Measurements from ENCODE around the gene FAM20C. TPM values are rescaled to one million over a fixed set of nuclear protein-coding genes. Genes with fewer than 3 reads are reported as not detected.
"Not testable (repeated sequence)": the region's sequence is repeated elsewhere in the genome, so short reads cannot be mapped to it uniquely, and the experiment has no call there.

The FAM20C gene
- total and polyA plus RNA-seq, 10 of the 15 experiments (the other 5 are each of a cell fraction or from before 2014, with no cell fraction given): 0.44 TPM; not detected in 9

DNA sequence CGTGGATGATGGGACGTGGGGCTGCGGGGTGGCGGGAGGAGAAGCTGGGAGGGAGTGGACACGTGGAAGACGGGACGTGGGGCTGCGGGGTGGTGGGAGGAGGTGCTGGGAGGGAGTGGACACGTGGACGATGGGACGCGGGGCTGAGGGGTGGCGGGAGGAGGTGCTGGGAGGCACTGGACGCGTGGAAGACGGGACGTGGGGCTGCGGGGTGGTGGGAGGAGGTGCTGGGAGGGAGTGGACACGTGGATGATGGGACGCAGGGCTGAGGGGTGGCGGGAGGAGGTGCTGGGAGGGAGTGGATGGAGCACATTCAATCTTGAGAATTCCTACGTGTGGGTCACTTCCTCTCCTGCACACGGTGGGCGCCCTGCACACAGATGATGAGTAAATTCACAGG lies 104.8 kb downstream of the FAM20C start:
- H3K36me3 ChIP-seq (ENCODE audit: control insufficient read depth in 2 of 2, insufficient read depth in 2 of 2, low read length in 1 of 2); H3K27ac ChIP-seq (ENCODE audit: control insufficient read depth, insufficient read depth); in situ Hi-C loops (cut with MboI); H4K20me1 ChIP-seq (ENCODE audit: control insufficient read depth, insufficient read depth); H3K79me2 ChIP-seq (ENCODE audit: control insufficient read depth, insufficient read depth, low read length); CTCF ChIA-PET; BruUV-seq (replicated peaks); H2AFZ ChIP-seq (ENCODE audit: control insufficient read depth, low read depth, low read length); FAIRE-seq; H3K9me3 ChIP-seq (replicated peaks; ENCODE audit: control insufficient read depth, insufficient read depth, low read length); POLR2A ChIA-PET; intact Hi-C loops (cut with micrococcal nuclease; ENCODE audit: unreplicated experiment); H3K4me1 ChIP-seq (ENCODE audit: control insufficient read depth, insufficient read depth, low read length); DNase-seq (ENCODE audit: low read depth, low spot score); H3K4me3 ChIP-seq; H3K4me2 ChIP-seq (ENCODE audit: control insufficient read depth, insufficient read depth); H3K9ac ChIP-seq (ENCODE audit: control insufficient read depth, insufficient read depth, low read length); SMC1A ChIA-PET (ENCODE audit: uncharacterized antibody, unreplicated experiment); ATAC-seq; H3K27me3 ChIP-seq (replicated peaks in 1 of 2; ENCODE audit: control insufficient read depth in 2 of 2, insufficient read depth in 2 of 2, low read length in 1 of 2); RAD21 ChIA-PET (ENCODE audit: unreplicated experiment): not testable (repeated sequence)
- WGBS (ENCODE audit: insufficient coverage, insufficient replicate concordance, low lambda C conversion rate, missing lambda C conversion rate): 50% methylated on average over 5 of the region's 24 CpGs

DNA sequence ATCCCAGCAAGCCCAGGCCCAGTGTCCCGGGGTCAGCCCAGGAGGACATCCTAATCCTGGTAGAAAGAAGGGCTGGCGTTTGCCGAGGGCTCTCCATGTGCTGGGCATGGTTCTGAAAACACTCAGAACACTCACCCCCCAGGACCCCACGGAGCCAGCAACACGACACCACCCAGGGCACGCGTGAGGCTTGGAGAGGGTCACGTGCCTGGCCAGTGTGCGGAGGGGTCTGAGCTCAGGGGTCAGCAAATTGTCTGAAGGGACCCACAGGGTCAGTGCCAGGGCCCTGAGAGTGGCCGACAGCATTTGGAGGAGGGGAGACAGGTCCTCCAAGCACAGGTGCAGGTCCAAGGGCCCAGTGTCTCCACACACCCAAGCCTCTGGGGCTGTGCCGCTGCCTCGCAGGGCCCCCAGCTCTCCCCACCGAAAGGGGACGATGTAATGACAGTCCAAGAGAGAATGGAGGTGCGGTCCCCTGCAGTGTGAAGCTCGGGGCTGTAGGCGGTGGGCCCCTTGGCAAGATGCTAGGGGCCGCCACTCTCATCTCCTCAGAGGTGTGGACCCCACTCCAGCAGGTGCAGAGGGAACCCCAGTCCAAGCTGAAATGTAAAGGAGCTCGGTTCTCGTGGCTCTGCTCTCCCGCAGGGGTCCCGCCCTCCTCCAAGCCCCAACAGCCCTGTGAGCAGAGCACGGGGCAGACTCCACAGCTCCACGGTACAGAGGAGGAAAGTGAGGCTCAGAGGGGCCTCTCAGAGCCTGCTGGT lies 105.4 kb downstream of the FAM20C start:
- CTCF ChIA-PET: no interaction called here
- DNase-seq (ENCODE audit: low read depth, low spot score): no peak
- Histone ChIP-seq H3K9me3 (replicated peaks; ENCODE audit: control insufficient read depth, insufficient read depth, low read length) (no peaks in the 10 kb centered on the region; the same call in 2 of the 3 replicates), H3K4me2 (ENCODE audit: control insufficient read depth, insufficient read depth) (no peak overlapping the region), H3K79me2 (ENCODE audit: control insufficient read depth, insufficient read depth, low read length) (no peaks in the 10 kb centered on the region), H3K4me3 (no peak overlapping the region), H2AFZ (ENCODE audit: control insufficient read depth, low read depth, low read length) (no peak overlapping the region), H4K20me1 (ENCODE audit: control insufficient read depth, insufficient read depth) (no peaks in the 10 kb centered on the region), H3K36me3 (ENCODE audit: control insufficient read depth in 2 of 2, insufficient read depth in 2 of 2, low read length in 1 of 2) (no peaks in the 10 kb centered on the region), H3K4me1 (ENCODE audit: control insufficient read depth, insufficient read depth, low read length) (no peaks in the 10 kb centered on the region), H3K27me3 (replicated peaks in 1 of 2; ENCODE audit: control insufficient read depth in 2 of 2, insufficient read depth in 2 of 2, low read length in 1 of 2) (no peaks in the 10 kb centered on the region; a peak in 1 of 4 replicates), H3K27ac (ENCODE audit: control insufficient read depth, insufficient read depth) (no peak overlapping the region), H3K9ac (ENCODE audit: control insufficient read depth, insufficient read depth, low read length) (no peak overlapping the region)
- in situ Hi-C loops (cut with MboI): no loop called here
- SMC1A ChIA-PET (ENCODE audit: uncharacterized antibody, unreplicated experiment): no interaction called here
- 52% methylated on average over 23 of the region's 24 CpGs for WGBS (ENCODE audit: insufficient coverage, insufficient replicate concordance, low lambda C conversion rate, missing lambda C conversion rate)
- intact Hi-C loops (cut with micrococcal nuclease; ENCODE audit: unreplicated experiment): no loop called here
- RAD21 ChIA-PET (ENCODE audit: unreplicated experiment): no interaction called here
- POLR2A ChIA-PET: no interaction called here
- ATAC-seq: no peak
- FAIRE-seq: no peak
- BruUV-seq (replicated peaks): no TSS peak
- TF ChIP-seq, protein P1, sequence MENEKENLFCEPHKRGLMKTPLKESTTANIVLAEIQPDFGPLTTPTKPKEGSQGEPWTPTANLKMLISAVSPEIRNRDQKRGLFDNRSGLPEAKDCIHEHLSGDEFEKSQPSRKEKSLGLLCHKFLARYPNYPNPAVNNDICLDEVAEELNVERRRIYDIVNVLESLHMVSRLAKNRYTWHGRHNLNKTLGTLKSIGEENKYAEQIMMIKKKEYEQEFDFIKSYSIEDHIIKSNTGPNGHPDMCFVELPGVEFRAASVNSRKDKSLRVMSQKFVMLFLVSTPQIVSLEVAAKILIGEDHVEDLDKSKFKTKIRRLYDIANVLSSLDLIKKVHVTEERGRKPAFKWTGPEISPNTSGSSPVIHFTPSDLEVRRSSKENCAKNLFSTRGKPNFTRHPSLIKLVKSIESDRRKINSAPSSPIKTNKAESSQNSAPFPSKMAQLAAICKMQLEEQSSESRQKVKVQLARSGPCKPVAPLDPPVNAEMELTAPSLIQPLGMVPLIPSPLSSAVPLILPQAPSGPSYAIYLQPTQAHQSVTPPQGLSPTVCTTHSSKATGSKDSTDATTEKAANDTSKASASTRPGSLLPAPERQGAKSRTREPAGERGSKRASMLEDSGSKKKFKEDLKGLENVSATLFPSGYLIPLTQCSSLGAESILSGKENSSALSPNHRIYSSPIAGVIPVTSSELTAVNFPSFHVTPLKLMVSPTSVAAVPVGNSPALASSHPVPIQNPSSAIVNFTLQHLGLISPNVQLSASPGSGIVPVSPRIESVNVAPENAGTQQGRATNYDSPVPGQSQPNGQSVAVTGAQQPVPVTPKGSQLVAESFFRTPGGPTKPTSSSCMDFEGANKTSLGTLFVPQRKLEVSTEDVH (IDR thresholded peaks at IDR 0.05; ENCODE audit: low read depth, partially characterized antibody): no peak
- TF ChIP-seq SUZ12 (IDR thresholded peaks at IDR 0.05; ENCODE audit: unreplicated experiment): no peak
- TF ChIP-seq JUND (IDR thresholded peaks at IDR 0.05; ENCODE audit: low read depth, low read length): no peak
- no peak for TF ChIP-seq WRNIP1 (IDR thresholded peaks at IDR 0.05; ENCODE audit: borderline replicate concordance, low read depth, low read length)
- TF ChIP-seq, protein P2, sequence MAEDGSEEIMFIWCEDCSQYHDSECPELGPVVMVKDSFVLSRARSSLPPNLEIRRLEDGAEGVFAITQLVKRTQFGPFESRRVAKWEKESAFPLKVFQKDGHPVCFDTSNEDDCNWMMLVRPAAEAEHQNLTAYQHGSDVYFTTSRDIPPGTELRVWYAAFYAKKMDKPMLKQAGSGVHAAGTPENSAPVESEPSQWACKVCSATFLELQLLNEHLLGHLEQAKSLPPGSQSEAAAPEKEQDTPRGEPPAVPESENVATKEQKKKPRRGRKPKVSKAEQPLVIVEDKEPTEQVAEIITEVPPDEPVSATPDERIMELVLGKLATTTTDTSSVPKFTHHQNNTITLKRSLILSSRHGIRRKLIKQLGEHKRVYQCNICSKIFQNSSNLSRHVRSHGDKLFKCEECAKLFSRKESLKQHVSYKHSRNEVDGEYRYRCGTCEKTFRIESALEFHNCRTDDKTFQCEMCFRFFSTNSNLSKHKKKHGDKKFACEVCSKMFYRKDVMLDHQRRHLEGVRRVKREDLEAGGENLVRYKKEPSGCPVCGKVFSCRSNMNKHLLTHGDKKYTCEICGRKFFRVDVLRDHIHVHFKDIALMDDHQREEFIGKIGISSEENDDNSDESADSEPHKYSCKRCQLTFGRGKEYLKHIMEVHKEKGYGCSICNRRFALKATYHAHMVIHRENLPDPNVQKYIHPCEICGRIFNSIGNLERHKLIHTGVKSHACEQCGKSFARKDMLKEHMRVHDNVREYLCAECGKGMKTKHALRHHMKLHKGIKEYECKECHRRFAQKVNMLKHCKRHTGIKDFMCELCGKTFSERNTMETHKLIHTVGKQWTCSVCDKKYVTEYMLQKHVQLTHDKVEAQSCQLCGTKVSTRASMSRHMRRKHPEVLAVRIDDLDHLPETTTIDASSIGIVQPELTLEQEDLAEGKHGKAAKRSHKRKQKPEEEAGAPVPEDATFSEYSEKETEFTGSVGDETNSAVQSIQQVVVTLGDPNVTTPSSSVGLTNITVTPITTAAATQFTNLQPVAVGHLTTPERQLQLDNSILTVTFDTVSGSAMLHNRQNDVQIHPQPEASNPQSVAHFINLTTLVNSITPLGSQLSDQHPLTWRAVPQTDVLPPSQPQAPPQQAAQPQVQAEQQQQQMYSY (CRISPR knock-in tag; IDR thresholded peaks at IDR 0.05): no peak
- no peak for TF ChIP-seq PAX5 (IDR thresholded peaks at IDR 0.05; ENCODE audit: borderline replicate concordance, low read depth, low read length)
- TF ChIP-seq, protein P3, sequence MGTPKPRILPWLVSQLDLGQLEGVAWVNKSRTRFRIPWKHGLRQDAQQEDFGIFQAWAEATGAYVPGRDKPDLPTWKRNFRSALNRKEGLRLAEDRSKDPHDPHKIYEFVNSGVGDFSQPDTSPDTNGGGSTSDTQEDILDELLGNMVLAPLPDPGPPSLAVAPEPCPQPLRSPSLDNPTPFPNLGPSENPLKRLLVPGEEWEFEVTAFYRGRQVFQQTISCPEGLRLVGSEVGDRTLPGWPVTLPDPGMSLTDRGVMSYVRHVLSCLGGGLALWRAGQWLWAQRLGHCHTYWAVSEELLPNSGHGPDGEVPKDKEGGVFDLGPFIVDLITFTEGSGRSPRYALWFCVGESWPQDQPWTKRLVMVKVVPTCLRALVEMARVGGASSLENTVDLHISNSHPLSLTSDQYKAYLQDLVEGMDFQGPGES (IDR thresholded peaks at IDR 0.05): no peak
- TF ChIP-seq, protein P4, sequence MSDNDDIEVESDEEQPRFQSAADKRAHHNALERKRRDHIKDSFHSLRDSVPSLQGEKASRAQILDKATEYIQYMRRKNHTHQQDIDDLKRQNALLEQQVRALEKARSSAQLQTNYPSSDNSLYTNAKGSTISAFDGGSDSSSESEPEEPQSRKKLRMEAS (IDR thresholded peaks at IDR 0.05; ENCODE audit: low read depth, low read length): no peak
